Endothelial cell of umbilical vein (primary cell): ENCODE measurements around the gene NR2E1. TPM values are rescaled to one million over a fixed set of nuclear protein-coding genes. Genes with fewer than 3 reads are reported as not detected.

Experiments used
- BruUV-seq: library from RNA; stranded (reverse); fragments of 400-500 nt; replicated peaks from 2 replicates; lab custom pipeline; 2021; lab: Mats Ljungman, UMichigan
- CTCF ChIA-PET: fragments of 300-600, 350-600 bp; sonication (Branson Sonifier 250); formaldehyde crosslinking; loops from one replicate; lab custom pipeline; 2021; ENCODE audit warnings: antibody characterized with exemption, inconsistent platforms; lab: Charles Lee
- POLR2A ChIA-PET: fragments of 300-600, 350-600 bp; sonication (Branson Sonifier 250); formaldehyde crosslinking; loops from one replicate; lab custom pipeline; 2021; ENCODE audit warnings: antibody characterized with exemption, inconsistent platforms; lab: Charles Lee
- DNase-seq: peaks from one replicate; pipeline ENCODE4 v3.0.0-alpha.2; 2011; ENCODE audit warnings: low read depth, low spot score
- FAIRE-seq: peaks from 2 replicates; lab custom pipeline; 2011; peaks lifted over from hg19 to GRCh38; lab: Jason Lieb, UNC
- H2AFZ ChIP-seq: 2 replicates; pipeline ENCODE4 v1.6.0; 2012; ENCODE audit warnings: low read depth, low read length, control low read depth, inconsistent platforms
- H3K27ac ChIP-seq: 2 replicates; pipeline ENCODE4 v1.5.1; 2011; ENCODE audit warnings: low read depth, mild to moderate bottlenecking, control low read depth, low read length, moderate library complexity; ENCODE audit not compliant: insufficient read depth
- H3K27me3 ChIP-seq, 2 experiments: 2 replicates each; pipeline versions ENCODE4 v1.6.0 to v1.6.1; 2011; ENCODE audit warnings: low read length in 2 of 2, mixed read lengths in 1 of 2; ENCODE audit not compliant: control insufficient read depth in 2 of 2, insufficient read depth in 2 of 2
- H3K36me3 ChIP-seq, 2 experiments: 2 replicates in 1 of 2; 3 replicates in 1 of 2; pipeline ENCODE4 v1.5.1; 2011; ENCODE audit warnings: low read length in 2 of 2, mild to moderate bottlenecking in 1 of 2, moderate library complexity in 1 of 2; ENCODE audit not compliant: control insufficient read depth in 2 of 2, insufficient read depth in 2 of 2; ENCODE audit errors: extremely low read depth in 1 of 2
- H3K4me1 ChIP-seq: 3 replicates; pipeline ENCODE4 v1.5.1; 2011; ENCODE audit warnings: mild to moderate bottlenecking, low read length; ENCODE audit not compliant: control insufficient read depth, insufficient read depth; ENCODE audit errors: extremely low read depth
- H3K4me2 ChIP-seq: 2 replicates; pipeline ENCODE4 v1.6.1; 2011; ENCODE audit warnings: low read length, control low read depth, mixed read lengths; ENCODE audit not compliant: insufficient read depth
- H3K4me3 ChIP-seq, 3 experiments: fragments of 200-600 bp in 1 of 3; sonication (generic), shearing (Covaris generic) in 1 of 3; replicated peaks in 1 of 3; 2 replicates each; pipeline ENCODE4 v1.5.1; 2011 to 2016; ENCODE audit warnings: control low read depth in 3 of 3, low read length in 3 of 3, mild to moderate bottlenecking in 2 of 3, inconsistent platforms in 1 of 3, low read depth in 1 of 3, moderate library complexity in 1 of 3; ENCODE audit not compliant: insufficient read depth in 1 of 3
- H3K79me2 ChIP-seq: 2 replicates; pipeline ENCODE4 v1.6.0; 2012; ENCODE audit warnings: low read length, inconsistent platforms; ENCODE audit not compliant: control insufficient read depth, insufficient read depth
- H3K9ac ChIP-seq: replicated peaks from 2 replicates; pipeline ENCODE3; 2011; ENCODE audit warnings: low read length, control low read depth; ENCODE audit not compliant: insufficient read depth; ENCODE audit errors: extremely low read depth
- H3K9me1 ChIP-seq: replicated peaks from 3 replicates; pipeline ENCODE4 v1.6.0; 2011; ENCODE audit warnings: mild to moderate bottlenecking, low read length; ENCODE audit not compliant: control insufficient read depth, insufficient read depth; ENCODE audit errors: extremely low read depth
- H3K9me3 ChIP-seq: replicated peaks from 2 replicates; pipeline ENCODE4 v1.5.1; 2012; ENCODE audit warnings: low read length, inconsistent platforms; ENCODE audit not compliant: control insufficient read depth, insufficient read depth
- H4K20me1 ChIP-seq: replicated peaks from 2 replicates; pipeline ENCODE3; 2011; ENCODE audit warnings: mild to moderate bottlenecking, low read length; ENCODE audit not compliant: control insufficient read depth, insufficient read depth; ENCODE audit errors: extremely low read depth
- CTCF ChIP-seq, 2 donors: IDR thresholded peaks; 1 replicate in 1 of 2; 2 replicates in 1 of 2; pipeline ENCODE4 v1.5.1; 2011; ENCODE audit warnings: low read length in 2 of 2, mild to moderate bottlenecking in 2 of 2, moderate library complexity in 2 of 2, control low read depth in 1 of 2, inconsistent platforms in 1 of 2, low read depth in 1 of 2; ENCODE audit not compliant: insufficient read depth in 1 of 2; ENCODE audit errors: extremely low read depth in 1 of 2
- EZH2 ChIP-seq: IDR thresholded peaks from 2 replicates; pipeline ENCODE4 v1.6.1; 2012; ENCODE audit warnings: borderline replicate concordance, low read depth, mild to moderate bottlenecking, moderate library complexity, low read length, inconsistent platforms; ENCODE audit not compliant: severe bottlenecking
- FOS ChIP-seq: IDR thresholded peaks from 2 replicates; pipeline ENCODE4 v1.6.1; 2011; ENCODE audit warnings: mild to moderate bottlenecking, low read length, moderate library complexity, borderline replicate concordance; ENCODE audit not compliant: insufficient read depth
- GATA2 ChIP-seq: IDR thresholded peaks from 2 replicates; pipeline ENCODE4 v1.7.0; 2011; ENCODE audit warnings: low read depth, mild to moderate bottlenecking, moderate library complexity, mixed read lengths, low read length; ENCODE audit not compliant: insufficient read length, insufficient read depth
- JUN ChIP-seq: IDR thresholded peaks from 2 replicates; pipeline ENCODE4 v1.6.1; 2011; ENCODE audit warnings: borderline replicate concordance, low read depth; ENCODE audit not compliant: insufficient read length, insufficient read depth
- MAX ChIP-seq: IDR thresholded peaks from 2 replicates; pipeline ENCODE4 v1.6.1; 2011; ENCODE audit not compliant: insufficient read depth, insufficient read length
- MYC ChIP-seq: IDR thresholded peaks from one replicate; pipeline ENCODE4 v1.6.1; 2011; ENCODE audit warnings: mild to moderate bottlenecking, low read depth, low read length
- POLR2A ChIP-seq: IDR thresholded peaks from 2 replicates; pipeline ENCODE4 v1.6.1; 2012; ENCODE audit warnings: low read depth, mild to moderate bottlenecking, control low read depth, low read length
- POLR2AphosphoS5 ChIP-seq: IDR thresholded peaks from 2 replicates; pipeline ENCODE4 v1.6.1; 2012; ENCODE audit warnings: low read depth, mild to moderate bottlenecking, control low read depth, low read length, moderate library complexity; ENCODE audit not compliant: insufficient read depth
- dilution Hi-C: fragments of 300-500 bp; cut with MboI; formaldehyde crosslinking; loops from one replicate; pipeline ENCODE4 v1.15.0; 2019; ENCODE audit warnings: low sequenced_read_pairs; ENCODE audit not compliant: extremely low pct_ligation_motif_present
- intact Hi-C: fragments of 100-400 bp; cut with micrococcal nuclease; formaldehyde crosslinking; loops from one replicate; pipeline ENCODE4 v1.10.0; 2022
- polyA plus RNA-seq, 4 experiments: library from polyadenylated mRNA; depleted of rRNA in 3 of 4; stranded (reverse) in 3 of 4; unstranded in 1 of 4; fragments of >200 nt; gene quantifications; 2 replicates each; pipeline versions ENCODE4 v1.2.1 to v1.2.3, GENCODE V29; 2011 to 2012; ENCODE audit warnings: missing spikeins in 1 of 4
- total RNA-seq: library from RNA; stranded (reverse); gene quantifications from 2 replicates; pipeline ENCODE4 v1.2.3, GENCODE V29; 2021

NR2E1 gene
- total and polyA plus RNA-seq, 2 donors (not counting 3 experiments of a cell fraction or from before 2014, with no cell fraction given) = not detected

DNA sequence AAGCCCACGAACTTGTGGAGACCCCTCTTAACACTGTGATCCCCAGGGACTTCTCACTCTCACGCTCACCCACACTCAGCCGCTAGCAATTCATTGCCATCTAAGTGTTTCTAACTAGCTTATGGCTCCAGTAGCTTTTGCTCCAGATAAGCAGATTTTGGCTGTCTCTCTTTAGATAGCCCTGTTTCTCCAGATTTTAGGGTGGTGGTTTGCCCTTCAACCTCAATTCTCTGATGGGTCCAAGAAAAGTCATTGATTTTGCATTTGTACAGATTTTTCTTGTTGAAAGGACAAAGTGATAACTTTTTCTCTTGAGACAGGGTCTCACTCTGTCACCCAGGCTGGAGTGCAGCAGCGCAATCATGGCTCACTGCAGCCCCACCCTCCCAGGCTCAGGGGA is 41.2 kb downstream of the NR2E1 start:
- no peaks in the 10 kb centered on the region for H3K27me3 ChIP-seq
- intact Hi-C loops (no loop called here), dilution Hi-C loops (no loop called here)
- H3K9ac ChIP-seq = no peak overlapping the region
- H4K20me1 ChIP-seq = no peaks in the 10 kb centered on the region
- ChIA-PET POLR2A (no interaction called here), CTCF (interaction anchor here (1.8 to 2.7 kb wide), 2 partner anchors 10 to 285 kb away, joined by 6 to 10 read pairs; no protein-coding TSS in a partner anchor)
- H3K79me2 ChIP-seq = no peaks in the 10 kb centered on the region
- H3K9me3 ChIP-seq = no peaks in the 10 kb centered on the region
- H3K27ac ChIP-seq = no peak overlapping the region
- peaks cover 2 to 3% of the 10 kb centered on the region in 2 experiments for H3K36me3 ChIP-seq
- H3K4me1 ChIP-seq = no peaks in the 10 kb centered on the region
- TF ChIP-seq FOS = no peak
- no peak for TF ChIP-seq POLR2AphosphoS5
- no peak for TF ChIP-seq EZH2
- TF ChIP-seq CTCF (IDR thresholded peaks at IDR 0.05; ENCODE audit: extremely low read depth in 1 of 2, insufficient read depth in 1 of 2, low read depth in 1 of 2, low read length in 2 of 2) = no peak
- no peak for TF ChIP-seq MAX
- no peak for TF ChIP-seq JUN
- no peak for TF ChIP-seq MYC
- TF ChIP-seq POLR2A = no peak
- TF ChIP-seq GATA2 = no peak
- no peak overlapping the region for H3K4me2 ChIP-seq
- BruUV-seq = no TSS peak
- DNase-seq = no peak
- H2AFZ ChIP-seq = no peak overlapping the region
- no peak overlapping the region for H3K4me3 ChIP-seq
- no peak for FAIRE-seq
- H3K9me1 ChIP-seq = no peaks in the 10 kb centered on the region
